Glomerular visceral epithelial cell (primary cell): ENCODE results near the gene METRNL.
"Not testable (repeated sequence)": the region's sequence is repeated elsewhere in the genome, so short reads cannot be mapped to it uniquely, and the experiment has no call there.

ENCODE experiments used
- DNase-seq: peaks from one replicate; pipeline ENCODE4 v3.0.0-alpha.2; 2016; ENCODE audit errors: extremely low spot score

Gene METRNL

GRCh38 chr17:83079352-83079747 is at the start of gene METRNL:
Gene METRNL (plus strand): TSS chr17:83079609. CDS start chr17:83079816, 207 bp downstream.
- peak; percentile 81 for DNase-seq

GRCh38 chr17:83030432-83030831 is 49.0 kb upstream of the METRNL start:
- DNase-seq, result no peak

- DNase-seq, result no peak
These were observed 48.0 kb upstream of the METRNL start for GRCh38 chr17:83031321-83031945.

- not testable (repeated sequence) for DNase-seq
These were observed 47.4 kb upstream of the METRNL start for GRCh38 chr17:83031946-83032451.

GRCh38 chr17:83032781-83033180 is 46.6 kb upstream of the METRNL start:
- no peak for DNase-seq

- DNase-seq, result no peak
These were observed 44.9 kb upstream of the METRNL start for GRCh38 chr17:83034525-83034924.

GRCh38 chr17:83035722-83036121 is 43.7 kb upstream of the METRNL start:
- no peak for DNase-seq

GRCh38 chr17:83036193-83036592 is 43.2 kb upstream of the METRNL start:
- no peak for DNase-seq

GRCh38 chr17:83036666-83037065 is 42.7 kb upstream of the METRNL start:
- DNase-seq, result no peak

GRCh38 chr17:83037084-83037873 is 42.1 kb upstream of the METRNL start:
- no peak for DNase-seq

- DNase-seq, result no peak
These were observed 41.6 kb upstream of the METRNL start for GRCh38 chr17:83037874-83038165.

- DNase-seq, result not testable (repeated sequence)
These were observed 40.4 kb upstream of the METRNL start for GRCh38 chr17:83038983-83039382.

GRCh38 chr17:83041305-83041704 is 38.1 kb upstream of the METRNL start:
- DNase-seq, result no peak

GRCh38 chr17:83042522-83043158 is 36.8 kb upstream of the METRNL start:
- no peak for DNase-seq

GRCh38 chr17:83044479-83044878 is 34.9 kb upstream of the METRNL start:
- not testable (repeated sequence) for DNase-seq

- DNase-seq, result no peak
These were observed 32.8 kb upstream of the METRNL start for GRCh38 chr17:83046448-83047181.

GRCh38 chr17:83047182-83047478 is 32.3 kb upstream of the METRNL start:
- DNase-seq, result no peak

- not testable (repeated sequence) for DNase-seq
These were observed 31.5 kb upstream of the METRNL start for GRCh38 chr17:83047818-83048475.

- DNase-seq, result no peak
These were observed 28.6 kb upstream of the METRNL start for GRCh38 chr17:83050651-83051395.

GRCh38 chr17:83051396-83052240 is 27.8 kb upstream of the METRNL start:
- peak; percentile 99 for DNase-seq
